Lower lobe of right lung (tissue), 2 donors: ENCODE data around the gene BICC1. TPM values are rescaled to one million over a fixed set of nuclear protein-coding genes. Genes with fewer than 3 reads are reported as not detected.

Experiments used
- ATAC-seq, 2 donors: fragments of 200-7000 bp; cut with Tn5 transposase; one replicate each; pipeline ENCODE4 v1.9.1; 2020 to 2022; ENCODE audit warnings: mild to moderate bottlenecking in 2 of 2, moderate library complexity in 2 of 2
- DNase-seq: peaks from one replicate; pipeline ENCODE4 v3.0.0-alpha.2; 2020
- H3K27ac ChIP-seq: fragments of 200-600 bp; one replicate; pipeline ENCODE4 v1.8.0; 2022
- H3K27me3 ChIP-seq: fragments of 200-600 bp; one replicate; pipeline ENCODE4 v1.8.0; 2022; ENCODE audit warnings: low read depth
- H3K36me3 ChIP-seq: fragments of 200-600 bp; one replicate; pipeline ENCODE4 v1.8.0; 2022; ENCODE audit warnings: mild to moderate bottlenecking
- H3K4me1 ChIP-seq: fragments of 200-600 bp; one replicate; pipeline ENCODE4 v1.8.0; 2022
- H3K4me3 ChIP-seq: fragments of 200-600 bp; one replicate; pipeline ENCODE4 v1.8.0; 2022; ENCODE audit warnings: mild to moderate bottlenecking
- H3K9me3 ChIP-seq: fragments of 200-600 bp; one replicate; pipeline ENCODE4 v1.8.0; 2022
- CTCF ChIP-seq: fragments of 200-600 bp; IDR thresholded peaks from one replicate; pipeline ENCODE4 v1.8.0; 2022; ENCODE audit warnings: antibody characterized with exemption, mild to moderate bottlenecking
- intact Hi-C: fragments of 100-400 bp; cut with DNase I; formaldehyde crosslinking; loops from one replicate; pipeline ENCODE4 v1.11.0; 2022
- total RNA-seq: library from RNA; stranded (reverse); fragmentation: NEBNext Ultra II Directional; extraction: Animal tissue kit (Norgen Biotek cat#: 25700); gene quantifications from one replicate; pipeline ENCODE4 v1.2.1, GENCODE V29; 2021
- donor health status: DM: no; HTN: yes; CAD: no; lungs with severe emphysema.

BICC1 gene
- total RNA-seq, 1 donor from 2014 or later = 11.0 TPM

GRCh38 chr10:58582045-58582444 lies 69.4 kb downstream of the BICC1 start:
- Histone ChIP-seq H3K27me3 (no peaks in the 10 kb centered on the region), H3K4me3 (no peak overlapping the region), H3K9me3 (no peaks in the 10 kb centered on the region), H3K36me3 (no peaks in the 10 kb centered on the region), H3K27ac (no peak overlapping the region), H3K4me1 (peaks cover 21% of the 10 kb centered on the region)
- DNase-seq (no peak), ATAC-seq (no peak)
- no peak for TF ChIP-seq CTCF
- intact Hi-C loops = no loop called here

GRCh38 chr10:58585435-58585834 lies 72.8 kb downstream of the BICC1 start:
- TF ChIP-seq CTCF = no peak
- ATAC-seq (no peak), DNase-seq (no peak)
- H3K27ac ChIP-seq = no peak overlapping the region
- H3K4me1 ChIP-seq = peaks cover under 1% of the 10 kb centered on the region
- no peak overlapping the region for H3K4me3 ChIP-seq
- no peaks in the 10 kb centered on the region for H3K36me3 ChIP-seq
- H3K9me3 ChIP-seq = no peaks in the 10 kb centered on the region
- no peaks in the 10 kb centered on the region for H3K27me3 ChIP-seq
- intact Hi-C loops = no loop called here

- Histone ChIP-seq H3K9me3 (no peaks in the 10 kb centered on the region), H3K27me3 (no peaks in the 10 kb centered on the region), H3K27ac (no peak overlapping the region), H3K36me3 (no peaks in the 10 kb centered on the region), H3K4me1 (peaks cover 7% of the 10 kb centered on the region), H3K4me3 (no peak overlapping the region)
- ATAC-seq (peak; percentile 42), DNase-seq (no peak)
- intact Hi-C loops = no loop called here
- no peak for TF ChIP-seq CTCF
These were observed 73.9 kb downstream of the BICC1 start for GRCh38 chr10:58586282-58587245.

GRCh38 chr10:58587676-58588075 lies 75.0 kb downstream of the BICC1 start:
- no peaks in the 10 kb centered on the region for H3K36me3 ChIP-seq
- H3K4me1 ChIP-seq = peaks cover 7% of the 10 kb centered on the region
- no peak overlapping the region for H3K4me3 ChIP-seq
- H3K9me3 ChIP-seq = no peaks in the 10 kb centered on the region
- no peak for TF ChIP-seq CTCF
- no peak overlapping the region for H3K27ac ChIP-seq
- DNase-seq = no peak
- intact Hi-C loops = no loop called here
- no peaks in the 10 kb centered on the region for H3K27me3 ChIP-seq
- no peak for ATAC-seq

- Histone ChIP-seq H3K4me3 (no peak overlapping the region), H3K27ac (no peak overlapping the region), H3K36me3 (no peaks in the 10 kb centered on the region), H3K27me3 (no peaks in the 10 kb centered on the region), H3K9me3 (no peaks in the 10 kb centered on the region), H3K4me1 (peaks cover 7% of the 10 kb centered on the region)
- TF ChIP-seq CTCF = peak; percentile 27
- peak; percentile 26 to 55 for ATAC-seq
- DNase-seq = no peak
- intact Hi-C loops = no loop called here
These were observed 76.1 kb downstream of the BICC1 start for GRCh38 chr10:58588673-58589265.
